ENCODE measurements around the gene SYT5. TPM values are rescaled to one million over a fixed set of nuclear protein-coding genes. Genes with fewer than 3 reads are reported as not detected.

SYT5 gene
- total and polyA plus RNA-seq, 2 donors (not counting 3 experiments of a cell fraction or from before 2014, with no cell fraction given): 0.42 TPM; not detected in 1

- POLR2A ChIA-PET: no interaction called here
- dilution Hi-C loops (cut with MboI; ENCODE audit: extremely low pct_ligation_motif_present, low sequenced_read_pairs): no loop called here
- intact Hi-C loops (cut with micrococcal nuclease): no loop called here
Observed at GRCh38 chr19:55209693-55210472, 29.8 kb upstream of the SYT5 start.

More at GRCh38 chr19:55209693-55210472, 29.8 kb upstream of the SYT5 start:
- FAIRE-seq (peak; percentile 80), DNase-seq (ENCODE audit: low read depth, low spot score) (peak; percentile 78)
- Histone ChIP-seq H3K9me1 (replicated peaks; ENCODE audit: control insufficient read depth, extremely low read depth, insufficient read depth, low read length) (no peaks in the 10 kb centered on the region), H2AFZ (ENCODE audit: low read depth, low read length) (peak overlapping the region; percentile 8), H3K4me2 (ENCODE audit: insufficient read depth, low read length) (no peak overlapping the region), H3K9me3 (replicated peaks; ENCODE audit: control insufficient read depth, insufficient read depth, low read length) (no peaks in the 10 kb centered on the region), H3K4me1 (ENCODE audit: control insufficient read depth, extremely low read depth, insufficient read depth, low read length) (peaks cover 24% of the 10 kb centered on the region), H3K79me2 (ENCODE audit: control insufficient read depth, insufficient read depth, low read length) (no peaks in the 10 kb centered on the region), H3K4me3 (replicated peaks in 1 of 3; ENCODE audit: insufficient read depth in 1 of 3, low read depth in 1 of 3, low read length in 3 of 3) (no peak overlapping the region), H3K9ac (replicated peaks; ENCODE audit: extremely low read depth, insufficient read depth, low read length) (no peak overlapping the region), H3K27ac (ENCODE audit: insufficient read depth, low read depth, low read length) (peak overlapping the region; percentile 49), H4K20me1 (replicated peaks; ENCODE audit: control insufficient read depth, extremely low read depth, insufficient read depth, low read length) (no peaks in the 10 kb centered on the region), H3K36me3 (ENCODE audit: control insufficient read depth in 2 of 2, extremely low read depth in 1 of 2, insufficient read depth in 2 of 2, low read length in 2 of 2) (no peaks in the 10 kb centered on the region), H3K27me3 (ENCODE audit: control insufficient read depth in 2 of 2, insufficient read depth in 2 of 2, low read length in 2 of 2) (no peaks in the 10 kb centered on the region)
- TF ChIP-seq GATA2 (IDR thresholded peaks at IDR 0.05; ENCODE audit: insufficient read depth, insufficient read length, low read depth, low read length) (no peak), POLR2A (IDR thresholded peaks at IDR 0.05; ENCODE audit: low read depth, low read length) (no peak), JUN (IDR thresholded peaks at IDR 0.05; ENCODE audit: borderline replicate concordance, insufficient read depth, insufficient read length, low read depth) (peak; percentile 62), POLR2AphosphoS5 (IDR thresholded peaks at IDR 0.05; ENCODE audit: insufficient read depth, low read depth, low read length) (peak; percentile 49), MAX (IDR thresholded peaks at IDR 0.05; ENCODE audit: insufficient read depth, insufficient read length) (no peak), FOS (IDR thresholded peaks at IDR 0.05; ENCODE audit: borderline replicate concordance, insufficient read depth, low read length) (peak; percentile 71), MYC (IDR thresholded peaks at IDR 0.05; ENCODE audit: low read depth, low read length) (no peak), EZH2 (IDR thresholded peaks at IDR 0.05; ENCODE audit: borderline replicate concordance, low read depth, low read length, severe bottlenecking) (no peak)
- TF ChIP-seq, protein P1, sequence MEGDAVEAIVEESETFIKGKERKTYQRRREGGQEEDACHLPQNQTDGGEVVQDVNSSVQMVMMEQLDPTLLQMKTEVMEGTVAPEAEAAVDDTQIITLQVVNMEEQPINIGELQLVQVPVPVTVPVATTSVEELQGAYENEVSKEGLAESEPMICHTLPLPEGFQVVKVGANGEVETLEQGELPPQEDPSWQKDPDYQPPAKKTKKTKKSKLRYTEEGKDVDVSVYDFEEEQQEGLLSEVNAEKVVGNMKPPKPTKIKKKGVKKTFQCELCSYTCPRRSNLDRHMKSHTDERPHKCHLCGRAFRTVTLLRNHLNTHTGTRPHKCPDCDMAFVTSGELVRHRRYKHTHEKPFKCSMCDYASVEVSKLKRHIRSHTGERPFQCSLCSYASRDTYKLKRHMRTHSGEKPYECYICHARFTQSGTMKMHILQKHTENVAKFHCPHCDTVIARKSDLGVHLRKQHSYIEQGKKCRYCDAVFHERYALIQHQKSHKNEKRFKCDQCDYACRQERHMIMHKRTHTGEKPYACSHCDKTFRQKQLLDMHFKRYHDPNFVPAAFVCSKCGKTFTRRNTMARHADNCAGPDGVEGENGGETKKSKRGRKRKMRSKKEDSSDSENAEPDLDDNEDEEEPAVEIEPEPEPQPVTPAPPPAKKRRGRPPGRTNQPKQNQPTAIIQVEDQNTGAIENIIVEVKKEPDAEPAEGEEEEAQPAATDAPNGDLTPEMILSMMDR (IDR thresholded peaks at IDR 0.05; ENCODE audit: extremely low read depth in 1 of 2, insufficient read depth in 1 of 2, low read depth in 1 of 2, low read length in 2 of 2): no peak
- BruUV-seq (replicated peaks): no TSS peak
- CTCF ChIA-PET: no interaction called here

Data from endothelial cell of umbilical vein (primary cell).